ENCODE results near the gene DMTF1. TPM values are rescaled to one million over a fixed set of nuclear protein-coding genes. Genes with fewer than 3 reads are reported as not detected.

DMTF1 gene
- total and polyA plus RNA-seq, 9 of the 15 experiments (the other 6 are each of a cell fraction or from before 2014, with no cell fraction given) = 25.7 to 208 (median 74.7) TPM

DNA sequence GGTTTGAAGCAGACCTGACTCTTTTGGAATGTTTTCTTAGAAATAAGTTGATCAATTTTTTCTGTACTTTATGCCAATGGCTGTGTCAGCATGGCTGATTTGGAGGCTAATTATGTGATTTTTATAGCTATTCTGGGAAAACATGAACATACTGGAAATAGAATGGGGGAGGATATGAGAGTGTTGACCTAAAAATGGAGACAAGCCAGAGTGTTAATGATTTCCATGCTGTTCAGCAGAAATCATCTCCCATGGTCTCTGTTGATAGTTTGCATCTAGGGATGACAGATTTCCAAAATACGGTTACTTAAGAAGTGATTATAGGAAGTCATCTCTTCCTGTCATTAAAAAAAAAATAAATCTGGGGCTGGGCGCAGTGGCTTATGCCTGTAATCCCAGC, 32.7 kb upstream of the DMTF1 start:
- peaks cover 0 to 8% of the 10 kb centered on the region in 2 experiments; a peak in 2 of 5 replicates for H3K4me1 ChIP-seq (replicated peaks in 1 of 2; ENCODE audit: control insufficient read depth in 2 of 2, insufficient read depth in 2 of 2, low read length in 2 of 2)
- no peak for TF ChIP-seq MAZ (CRISPR knock-in tag; conservative IDR thresholded peaks at IDR 0.05 in 1 of 2, IDR thresholded peaks at IDR 0.05 in 1 of 2)
- TF ChIP-seq TARDBP (IDR thresholded peaks at IDR 0.05) = no peak
- TF ChIP-seq BMI1 (IDR thresholded peaks at IDR 0.05; ENCODE audit: low read length) = no peak
- TF ChIP-seq, protein P1, sequence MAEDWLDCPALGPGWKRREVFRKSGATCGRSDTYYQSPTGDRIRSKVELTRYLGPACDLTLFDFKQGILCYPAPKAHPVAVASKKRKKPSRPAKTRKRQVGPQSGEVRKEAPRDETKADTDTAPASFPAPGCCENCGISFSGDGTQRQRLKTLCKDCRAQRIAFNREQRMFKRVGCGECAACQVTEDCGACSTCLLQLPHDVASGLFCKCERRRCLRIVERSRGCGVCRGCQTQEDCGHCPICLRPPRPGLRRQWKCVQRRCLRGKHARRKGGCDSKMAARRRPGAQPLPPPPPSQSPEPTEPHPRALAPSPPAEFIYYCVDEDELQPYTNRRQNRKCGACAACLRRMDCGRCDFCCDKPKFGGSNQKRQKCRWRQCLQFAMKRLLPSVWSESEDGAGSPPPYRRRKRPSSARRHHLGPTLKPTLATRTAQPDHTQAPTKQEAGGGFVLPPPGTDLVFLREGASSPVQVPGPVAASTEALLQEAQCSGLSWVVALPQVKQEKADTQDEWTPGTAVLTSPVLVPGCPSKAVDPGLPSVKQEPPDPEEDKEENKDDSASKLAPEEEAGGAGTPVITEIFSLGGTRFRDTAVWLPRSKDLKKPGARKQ (CRISPR knock-in tag; IDR thresholded peaks at IDR 0.05) = no peak
- no peak for TF ChIP-seq WHSC1 (IDR thresholded peaks at IDR 0.05; ENCODE audit: low read length)
- no peak for TF ChIP-seq TEAD2 (tag; IDR thresholded peaks at IDR 0.05)
- TF ChIP-seq, protein P2, sequence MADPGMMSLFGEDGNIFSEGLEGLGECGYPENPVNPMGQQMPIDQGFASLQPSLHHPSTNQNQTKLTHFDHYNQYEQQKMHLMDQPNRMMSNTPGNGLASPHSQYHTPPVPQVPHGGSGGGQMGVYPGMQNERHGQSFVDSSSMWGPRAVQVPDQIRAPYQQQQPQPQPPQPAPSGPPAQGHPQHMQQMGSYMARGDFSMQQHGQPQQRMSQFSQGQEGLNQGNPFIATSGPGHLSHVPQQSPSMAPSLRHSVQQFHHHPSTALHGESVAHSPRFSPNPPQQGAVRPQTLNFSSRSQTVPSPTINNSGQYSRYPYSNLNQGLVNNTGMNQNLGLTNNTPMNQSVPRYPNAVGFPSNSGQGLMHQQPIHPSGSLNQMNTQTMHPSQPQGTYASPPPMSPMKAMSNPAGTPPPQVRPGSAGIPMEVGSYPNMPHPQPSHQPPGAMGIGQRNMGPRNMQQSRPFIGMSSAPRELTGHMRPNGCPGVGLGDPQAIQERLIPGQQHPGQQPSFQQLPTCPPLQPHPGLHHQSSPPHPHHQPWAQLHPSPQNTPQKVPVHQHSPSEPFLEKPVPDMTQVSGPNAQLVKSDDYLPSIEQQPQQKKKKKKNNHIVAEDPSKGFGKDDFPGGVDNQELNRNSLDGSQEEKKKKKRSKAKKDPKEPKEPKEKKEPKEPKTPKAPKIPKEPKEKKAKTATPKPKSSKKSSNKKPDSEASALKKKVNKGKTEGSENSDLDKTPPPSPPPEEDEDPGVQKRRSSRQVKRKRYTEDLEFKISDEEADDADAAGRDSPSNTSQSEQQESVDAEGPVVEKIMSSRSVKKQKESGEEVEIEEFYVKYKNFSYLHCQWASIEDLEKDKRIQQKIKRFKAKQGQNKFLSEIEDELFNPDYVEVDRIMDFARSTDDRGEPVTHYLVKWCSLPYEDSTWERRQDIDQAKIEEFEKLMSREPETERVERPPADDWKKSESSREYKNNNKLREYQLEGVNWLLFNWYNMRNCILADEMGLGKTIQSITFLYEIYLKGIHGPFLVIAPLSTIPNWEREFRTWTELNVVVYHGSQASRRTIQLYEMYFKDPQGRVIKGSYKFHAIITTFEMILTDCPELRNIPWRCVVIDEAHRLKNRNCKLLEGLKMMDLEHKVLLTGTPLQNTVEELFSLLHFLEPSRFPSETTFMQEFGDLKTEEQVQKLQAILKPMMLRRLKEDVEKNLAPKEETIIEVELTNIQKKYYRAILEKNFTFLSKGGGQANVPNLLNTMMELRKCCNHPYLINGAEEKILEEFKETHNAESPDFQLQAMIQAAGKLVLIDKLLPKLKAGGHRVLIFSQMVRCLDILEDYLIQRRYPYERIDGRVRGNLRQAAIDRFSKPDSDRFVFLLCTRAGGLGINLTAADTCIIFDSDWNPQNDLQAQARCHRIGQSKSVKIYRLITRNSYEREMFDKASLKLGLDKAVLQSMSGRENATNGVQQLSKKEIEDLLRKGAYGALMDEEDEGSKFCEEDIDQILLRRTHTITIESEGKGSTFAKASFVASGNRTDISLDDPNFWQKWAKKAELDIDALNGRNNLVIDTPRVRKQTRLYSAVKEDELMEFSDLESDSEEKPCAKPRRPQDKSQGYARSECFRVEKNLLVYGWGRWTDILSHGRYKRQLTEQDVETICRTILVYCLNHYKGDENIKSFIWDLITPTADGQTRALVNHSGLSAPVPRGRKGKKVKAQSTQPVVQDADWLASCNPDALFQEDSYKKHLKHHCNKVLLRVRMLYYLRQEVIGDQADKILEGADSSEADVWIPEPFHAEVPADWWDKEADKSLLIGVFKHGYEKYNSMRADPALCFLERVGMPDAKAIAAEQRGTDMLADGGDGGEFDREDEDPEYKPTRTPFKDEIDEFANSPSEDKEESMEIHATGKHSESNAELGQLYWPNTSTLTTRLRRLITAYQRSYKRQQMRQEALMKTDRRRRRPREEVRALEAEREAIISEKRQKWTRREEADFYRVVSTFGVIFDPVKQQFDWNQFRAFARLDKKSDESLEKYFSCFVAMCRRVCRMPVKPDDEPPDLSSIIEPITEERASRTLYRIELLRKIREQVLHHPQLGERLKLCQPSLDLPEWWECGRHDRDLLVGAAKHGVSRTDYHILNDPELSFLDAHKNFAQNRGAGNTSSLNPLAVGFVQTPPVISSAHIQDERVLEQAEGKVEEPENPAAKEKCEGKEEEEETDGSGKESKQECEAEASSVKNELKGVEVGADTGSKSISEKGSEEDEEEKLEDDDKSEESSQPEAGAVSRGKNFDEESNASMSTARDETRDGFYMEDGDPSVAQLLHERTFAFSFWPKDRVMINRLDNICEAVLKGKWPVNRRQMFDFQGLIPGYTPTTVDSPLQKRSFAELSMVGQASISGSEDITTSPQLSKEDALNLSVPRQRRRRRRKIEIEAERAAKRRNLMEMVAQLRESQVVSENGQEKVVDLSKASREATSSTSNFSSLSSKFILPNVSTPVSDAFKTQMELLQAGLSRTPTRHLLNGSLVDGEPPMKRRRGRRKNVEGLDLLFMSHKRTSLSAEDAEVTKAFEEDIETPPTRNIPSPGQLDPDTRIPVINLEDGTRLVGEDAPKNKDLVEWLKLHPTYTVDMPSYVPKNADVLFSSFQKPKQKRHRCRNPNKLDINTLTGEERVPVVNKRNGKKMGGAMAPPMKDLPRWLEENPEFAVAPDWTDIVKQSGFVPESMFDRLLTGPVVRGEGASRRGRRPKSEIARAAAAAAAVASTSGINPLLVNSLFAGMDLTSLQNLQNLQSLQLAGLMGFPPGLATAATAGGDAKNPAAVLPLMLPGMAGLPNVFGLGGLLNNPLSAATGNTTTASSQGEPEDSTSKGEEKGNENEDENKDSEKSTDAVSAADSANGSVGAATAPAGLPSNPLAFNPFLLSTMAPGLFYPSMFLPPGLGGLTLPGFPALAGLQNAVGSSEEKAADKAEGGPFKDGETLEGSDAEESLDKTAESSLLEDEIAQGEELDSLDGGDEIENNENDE (IDR thresholded peaks at IDR 0.05; ENCODE audit: low read depth, low read length) = no peak
- no peak for TF ChIP-seq CBX3 (IDR thresholded peaks at IDR 0.05; ENCODE audit: borderline replicate concordance in 1 of 2, low read length in 2 of 2)
- TF ChIP-seq RBM39 (optimal IDR thresholded peaks at IDR 0.05; ENCODE audit: low read depth, low read length) = no peak
- TF ChIP-seq ZNF57 (CRISPR knock-in tag; IDR thresholded peaks at IDR 0.05) = no peak
- no peak for TF ChIP-seq NEUROD1 (IDR thresholded peaks at IDR 0.05; ENCODE audit: borderline replicate concordance, low read depth, low read length, partially characterized antibody)

More for the DNA sequence above, 32.7 kb upstream of the DMTF1 start:
- no peaks in the 10 kb centered on the region for H3K9me3 ChIP-seq (replicated peaks; ENCODE audit: control insufficient read depth, insufficient read depth, low read depth, low read length)
- in situ Hi-C loops (cut with MboI) = no loop called here
- no peak overlapping the region for H3K9ac ChIP-seq (ENCODE audit: insufficient read depth in 1 of 2, low read depth in 2 of 2, low read length in 2 of 2)
- POLR2A ChIA-PET = no interaction called here
- H3K4me3 ChIP-seq = no peak overlapping the region
- DNase-seq (ENCODE audit: extremely low read depth in 1 of 4, low spot score in 3 of 4) = no peak
- no peaks in the 10 kb centered on the region for H3K79me2 ChIP-seq (ENCODE audit: control insufficient read depth, insufficient read depth, low read length)
- intact Hi-C loops (cut with micrococcal nuclease) = no loop called here
- ATAC-seq = no peak
- no peak overlapping the region for H3K4me2 ChIP-seq (ENCODE audit: insufficient read depth, low read length)
- no peaks in the 10 kb centered on the region for H3K9me1 ChIP-seq (ENCODE audit: control insufficient read depth, insufficient read depth, low read length)
- H3K27me3 ChIP-seq (ENCODE audit: control insufficient read depth in 2 of 2, insufficient read depth in 2 of 2, low read length in 2 of 2) = no peaks in the 10 kb centered on the region
- 46% methylated on average over 2 of the region's 2 CpGs for WGBS (ENCODE audit: insufficient coverage, low coverage, missing lambda C conversion rate)
- H3K27ac ChIP-seq (ENCODE audit: extremely low read depth, low read depth, low read length) = no peak overlapping the region
- H2AFZ ChIP-seq (ENCODE audit: low read depth, low read length) = no peak overlapping the region
- no peak for FAIRE-seq
- CTCF ChIA-PET (ENCODE audit: low intra/inter-chr PET ratio) = no interaction called here
- H3K36me3 ChIP-seq (ENCODE audit: control insufficient read depth, insufficient read depth, low read length) = no peaks in the 10 kb centered on the region
- no TSS peak for BruUV-seq (replicated peaks)
- H4K20me1 ChIP-seq (replicated peaks; ENCODE audit: control insufficient read depth, insufficient read depth, low read length) = no peaks in the 10 kb centered on the region

Data from K562 (cell line).